ENCODE results near the gene MVB12B. TPM values are rescaled to one million over a fixed set of nuclear protein-coding genes. Genes with fewer than 3 reads are reported as not detected.
A peak's percentile ranks its signal among the peaks of the same experiment; 100 is the strongest.

Gene MVB12B
- total RNA-seq, 6 experiments from 2014 or later = 7.2 to 16.2 (median 9.1) TPM

- Histone ChIP-seq H3K4me3 (no peak overlapping the region), H3K36me3 (peaks cover 0 to 26% (median 0%) of the 10 kb centered on the region in 4 donors), H3K27ac (no peak overlapping the region), H3K9me3 (no peaks in the 10 kb centered on the region), H3K27me3 (no peaks in the 10 kb centered on the region), H3K4me1 (peaks cover 0 to 21% (median 0%) of the 10 kb centered on the region in 4 donors)
- TF ChIP-seq CTCF (IDR thresholded peaks at IDR 0.05) (no peak), POLR2A (IDR thresholded peaks at IDR 0.05) (no peak)
- ATAC-seq (no peak), DNase-seq (no peak)
- WGBS (ENCODE audit: insufficient coverage, low coverage, low lambda C conversion rate, missing lambda C conversion rate) = 93% methylated on average over 3 of the region's 4 CpGs
- intact Hi-C loops (cut with DNase I) = no loop called here
Observed at GRCh38 chr9:126341902-126342301, 15.3 kb downstream of the MVB12B start.

- Histone ChIP-seq H3K4me1 (peaks cover 0 to 15% (median 0%) of the 10 kb centered on the region in 4 donors), H3K36me3 (peaks cover 0 to 26% (median 0%) of the 10 kb centered on the region in 4 donors), H3K9me3 (no peaks in the 10 kb centered on the region), H3K27ac (no peak overlapping the region), H3K4me3 (no peak overlapping the region), H3K27me3 (no peaks in the 10 kb centered on the region)
- DNase-seq = no peak
- WGBS (ENCODE audit: insufficient coverage, low coverage, low lambda C conversion rate, missing lambda C conversion rate) = no CpG with 5 or more reads among the region's 10 CpGs
- intact Hi-C loops (cut with DNase I) = no loop called here
- no peak for TF ChIP-seq CTCF (IDR thresholded peaks at IDR 0.05)
- no peak for TF ChIP-seq POLR2A (IDR thresholded peaks at IDR 0.05)
- ATAC-seq = peak in 3 of 4 donors; percentile 17 to 53 (median 24)
Observed at GRCh38 chr9:126342621-126343031, 16.0 kb downstream of the MVB12B start.

- Histone ChIP-seq H3K27ac (no peak overlapping the region), H3K27me3 (no peaks in the 10 kb centered on the region), H3K36me3 (peaks cover 0 to 26% (median 0%) of the 10 kb centered on the region in 4 donors), H3K9me3 (no peaks in the 10 kb centered on the region), H3K4me1 (peaks cover 0 to 15% (median 0%) of the 10 kb centered on the region in 4 donors), H3K4me3 (no peak overlapping the region)
- intact Hi-C loops (cut with DNase I) = no loop called here
- peak; percentile 47 to 66 (median 53) for ATAC-seq
- 63% methylated on average over 5 of the region's 6 CpGs for WGBS (ENCODE audit: insufficient coverage, low coverage, low lambda C conversion rate, missing lambda C conversion rate)
- no peak for DNase-seq
- TF ChIP-seq CTCF (IDR thresholded peaks at IDR 0.05) (no peak), POLR2A (IDR thresholded peaks at IDR 0.05) (no peak)
Observed at GRCh38 chr9:126343271-126343700, 16.7 kb downstream of the MVB12B start.

DNA sequence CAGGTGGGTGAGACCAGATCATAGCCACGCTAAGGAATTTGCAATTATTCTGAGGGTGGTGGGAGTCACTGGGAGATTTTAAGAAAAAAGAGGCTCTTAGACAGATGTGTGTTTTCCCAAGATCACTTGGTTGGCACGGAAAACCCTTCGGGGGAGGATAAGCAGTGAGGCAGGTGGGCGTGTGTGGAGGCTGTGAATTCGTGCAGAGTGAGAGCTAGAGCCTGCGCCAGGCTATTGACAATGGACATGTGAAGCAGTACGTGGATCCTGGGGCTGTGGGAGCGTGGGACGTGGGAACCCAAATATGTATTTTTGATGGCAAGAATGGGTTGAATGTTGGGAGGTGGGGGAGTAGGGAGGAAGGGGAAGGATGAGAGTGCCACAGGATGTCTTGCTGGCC lies 19.4 kb downstream of the MVB12B start:
- TF ChIP-seq POLR2A (IDR thresholded peaks at IDR 0.05) (no peak), CTCF (IDR thresholded peaks at IDR 0.05) (no peak)
- H3K27me3 ChIP-seq = no peaks in the 10 kb centered on the region
- H3K9me3 ChIP-seq = no peaks in the 10 kb centered on the region
- H3K4me3 ChIP-seq = no peak overlapping the region
- 100% methylated on average over 4 of the region's 9 CpGs for WGBS (ENCODE audit: insufficient coverage, low coverage, low lambda C conversion rate, missing lambda C conversion rate)
- H3K27ac ChIP-seq = no peak overlapping the region
- peaks cover 0 to 19% (median 0%) of the 10 kb centered on the region in 4 donors for H3K36me3 ChIP-seq
- intact Hi-C loops (cut with DNase I) = no loop called here
- no peak for ATAC-seq
- peaks cover 0 to 10% (median 0%) of the 10 kb centered on the region in 4 donors for H3K4me1 ChIP-seq
- DNase-seq = no peak
